ENCODE data around the gene MCF2L2.

Gene MCF2L2

GRCh38 chr3:183369627-183370026, 58.8 kb downstream of the MCF2L2 start:
- no peak for DNase-seq (ENCODE audit: low spot score)

- no peak for DNase-seq (ENCODE audit: low spot score)
Measured at GRCh38 chr3:183369117-183369516, 59.3 kb downstream of the MCF2L2 start.

GRCh38 chr3:183360971-183361624, 67.3 kb downstream of the MCF2L2 start:
- DNase-seq (ENCODE audit: low spot score): no peak

- no peak for DNase-seq (ENCODE audit: low spot score)
Measured at GRCh38 chr3:183359036-183359435, 69.4 kb downstream of the MCF2L2 start.

- DNase-seq (ENCODE audit: low spot score): no peak
Measured at GRCh38 chr3:183357564-183358079, 70.8 kb downstream of the MCF2L2 start.

- no peak for DNase-seq (ENCODE audit: low spot score)
Measured at GRCh38 chr3:183356920-183357319, 71.5 kb downstream of the MCF2L2 start.

GRCh38 chr3:183354874-183355273, 73.5 kb downstream of the MCF2L2 start:
- no peak for DNase-seq (ENCODE audit: low spot score)

GRCh38 chr3:183354325-183354831, 74.0 kb downstream of the MCF2L2 start:
- DNase-seq (ENCODE audit: low spot score): no peak

GRCh38 chr3:183353421-183353820, 75.0 kb downstream of the MCF2L2 start:
- DNase-seq (ENCODE audit: low spot score): no peak

- no peak for DNase-seq (ENCODE audit: low spot score)
Measured at GRCh38 chr3:183350164-183350563, 78.3 kb downstream of the MCF2L2 start.

GRCh38 chr3:183349421-183350157, 78.8 kb downstream of the MCF2L2 start:
- no peak for DNase-seq (ENCODE audit: low spot score)

- no peak for DNase-seq (ENCODE audit: low spot score)
Measured at GRCh38 chr3:183342824-183343223, 85.6 kb downstream of the MCF2L2 start.

GRCh38 chr3:183341545-183342288, 86.7 kb downstream of the MCF2L2 start:
- no peak for DNase-seq (ENCODE audit: low spot score)

- DNase-seq (ENCODE audit: low spot score): no peak
Measured at GRCh38 chr3:183340222-183340621, 88.2 kb downstream of the MCF2L2 start.

- no peak for DNase-seq (ENCODE audit: low spot score)
Measured at GRCh38 chr3:183339461-183340086, 88.8 kb downstream of the MCF2L2 start.

GRCh38 chr3:183338520-183338919, 89.9 kb downstream of the MCF2L2 start:
- no peak for DNase-seq (ENCODE audit: low spot score)

- no peak for DNase-seq (ENCODE audit: low spot score)
Measured at GRCh38 chr3:183332487-183332886, 95.9 kb downstream of the MCF2L2 start.

GRCh38 chr3:183331498-183331897, 96.9 kb downstream of the MCF2L2 start:
- DNase-seq (ENCODE audit: low spot score): no peak

GRCh38 chr3:183330881-183331280, 97.5 kb downstream of the MCF2L2 start:
- DNase-seq (ENCODE audit: low spot score): no peak

- no peak for DNase-seq (ENCODE audit: low spot score)
Measured at GRCh38 chr3:183329543-183329942, 98.9 kb downstream of the MCF2L2 start.

- DNase-seq (ENCODE audit: low spot score): no peak
Measured at GRCh38 chr3:183328823-183329222, 99.6 kb downstream of the MCF2L2 start.

- DNase-seq (ENCODE audit: low spot score): no peak
Measured at GRCh38 chr3:183328164-183328563, 100.3 kb downstream of the MCF2L2 start.
